NT2/D1 (cell line): ENCODE results near the gene PLD5.

Experiments
- SUZ12 ChIP-seq: IDR thresholded peaks from 2 replicates; pipeline ENCODE4 v1.6.1; 2011; ENCODE audit not compliant: insufficient read length, insufficient read depth; ENCODE audit errors: extremely low read depth
- YY1 ChIP-seq: IDR thresholded peaks from 2 replicates; pipeline ENCODE4 v1.6.1; 2011; ENCODE audit not compliant: insufficient read length, insufficient read depth
- ZNF274 ChIP-seq: IDR thresholded peaks from 2 replicates; pipeline ENCODE4 v1.6.1; 2011; ENCODE audit warnings: mild to moderate bottlenecking, low read depth, low read length

GRCh38 chr1:242089911-242090310 lies 434.6 kb downstream of the PLD5 start:
- TF ChIP-seq ZNF274 (no peak), SUZ12 (no peak), YY1 (no peak)
